ENCODE data around the gene SEC31A.
A peak's percentile ranks its signal among the peaks of the same experiment; 100 is the strongest.

SEC31A gene

GRCh38 chr4:82779032-82779431 is 111.9 kb downstream of the SEC31A start:
- Mint-ChIP-seq H3K27me3 (no peaks in the 10 kb centered on the region), H3K27ac (no peak overlapping the region), H3K36me3 (no peaks in the 10 kb centered on the region), H3K4me3 (no peak overlapping the region), H3K4me1 (no peaks in the 10 kb centered on the region), H3K9me3 (peaks cover 2% of the 10 kb centered on the region)
- no peak for ATAC-seq

- Mint-ChIP-seq H3K27ac (no peak overlapping the region), H3K36me3 (no peaks in the 10 kb centered on the region), H3K4me1 (no peaks in the 10 kb centered on the region), H3K27me3 (peaks cover 6% of the 10 kb centered on the region), H3K4me3 (no peak overlapping the region), H3K9me3 (peaks cover 2% of the 10 kb centered on the region)
- ATAC-seq: no peak
These were observed 113.0 kb downstream of the SEC31A start for GRCh38 chr4:82777857-82778525.

- Mint-ChIP-seq H3K9me3 (peaks cover 2% of the 10 kb centered on the region), H3K4me3 (no peak overlapping the region), H3K27ac (no peak overlapping the region), H3K27me3 (peaks cover 16% of the 10 kb centered on the region), H3K4me1 (no peaks in the 10 kb centered on the region), H3K36me3 (no peaks in the 10 kb centered on the region)
- no peak for ATAC-seq
These were observed 113.9 kb downstream of the SEC31A start for GRCh38 chr4:82776925-82777542.

GRCh38 chr4:82775243-82775642 is 115.7 kb downstream of the SEC31A start:
- Mint-ChIP-seq H3K9me3 (peaks cover 2% of the 10 kb centered on the region), H3K27ac (no peak overlapping the region), H3K4me3 (no peak overlapping the region), H3K4me1 (no peaks in the 10 kb centered on the region), H3K36me3 (no peaks in the 10 kb centered on the region), H3K27me3 (peaks cover 23% of the 10 kb centered on the region)
- ATAC-seq: peak; percentile 7

GRCh38 chr4:82774711-82775171 is 116.2 kb downstream of the SEC31A start:
- Mint-ChIP-seq H3K27me3 (peaks cover 23% of the 10 kb centered on the region), H3K4me1 (no peaks in the 10 kb centered on the region), H3K4me3 (no peak overlapping the region), H3K27ac (no peak overlapping the region), H3K9me3 (peaks cover 2% of the 10 kb centered on the region), H3K36me3 (no peaks in the 10 kb centered on the region)
- peak; percentile 9 for ATAC-seq

GRCh38 chr4:82773057-82773456 is 117.9 kb downstream of the SEC31A start:
- no peak overlapping the region for H3K27ac Mint-ChIP-seq
- H3K4me1 Mint-ChIP-seq: no peaks in the 10 kb centered on the region
- H3K36me3 Mint-ChIP-seq: no peaks in the 10 kb centered on the region
- peaks cover 2% of the 10 kb centered on the region for H3K9me3 Mint-ChIP-seq
- H3K27me3 Mint-ChIP-seq: peaks cover 30% of the 10 kb centered on the region
- no peak for ATAC-seq
- H3K4me3 Mint-ChIP-seq: no peak overlapping the region

- H3K4me3 Mint-ChIP-seq: no peak overlapping the region
- no peak overlapping the region for H3K27ac Mint-ChIP-seq
- H3K36me3 Mint-ChIP-seq: peaks cover 12% of the 10 kb centered on the region
- H3K9me3 Mint-ChIP-seq: peaks cover 11% of the 10 kb centered on the region
- H3K27me3 Mint-ChIP-seq: peaks cover 37% of the 10 kb centered on the region
- ATAC-seq: no peak
- H3K4me1 Mint-ChIP-seq: no peaks in the 10 kb centered on the region
These were observed 120.3 kb downstream of the SEC31A start for GRCh38 chr4:82770607-82771006.
